CD4-positive, alpha-beta T cell treated with Interleukin-10 for 1 hour (primary cell): Measurements from ENCODE around the gene LMAN1.

ENCODE experiments used
- DNase-seq: peaks from one replicate; pipeline ENCODE4 v3.0.0-alpha.2; 2020

Gene LMAN1

DNA sequence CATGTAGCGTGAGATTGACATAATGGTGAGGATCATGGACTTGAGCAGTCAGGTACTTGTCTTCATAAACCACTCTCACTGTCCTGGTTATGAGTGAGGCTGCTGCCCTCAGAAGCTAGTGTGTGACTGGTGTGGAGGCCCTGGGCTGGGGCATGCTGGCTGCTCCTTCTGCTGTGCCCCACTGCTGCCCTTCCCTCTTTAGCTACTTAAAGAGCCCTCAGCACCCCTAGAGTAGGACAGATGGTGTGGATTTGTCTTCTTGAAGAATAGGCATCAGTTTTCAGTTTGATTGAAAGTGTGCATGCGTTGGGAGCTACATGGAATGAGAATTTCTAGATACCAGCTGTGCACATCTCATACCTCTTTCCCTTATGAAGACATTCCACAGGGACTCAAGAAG is 56.1 kb downstream of the LMAN1 start:
- no peak for DNase-seq

DNA sequence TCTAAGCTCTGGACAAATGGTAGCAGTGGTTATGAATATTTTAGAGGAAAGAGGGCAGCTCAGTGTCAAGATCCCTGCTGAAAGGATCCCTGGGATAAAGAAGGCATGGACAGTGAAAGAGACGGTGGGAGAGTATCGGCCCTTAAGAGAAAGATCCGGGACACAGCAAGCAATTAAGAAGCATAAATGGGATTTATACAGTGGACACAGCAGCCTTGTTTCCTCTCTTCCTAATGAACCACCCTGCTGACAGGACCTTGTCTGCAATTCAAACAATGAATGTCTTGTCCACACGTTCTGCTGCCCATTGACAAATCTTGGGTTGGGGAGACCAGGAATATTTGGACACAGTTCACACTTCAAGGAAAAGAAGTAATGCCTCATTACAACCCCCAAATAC is 57.1 kb downstream of the LMAN1 start:
- DNase-seq, result no peak

DNA sequence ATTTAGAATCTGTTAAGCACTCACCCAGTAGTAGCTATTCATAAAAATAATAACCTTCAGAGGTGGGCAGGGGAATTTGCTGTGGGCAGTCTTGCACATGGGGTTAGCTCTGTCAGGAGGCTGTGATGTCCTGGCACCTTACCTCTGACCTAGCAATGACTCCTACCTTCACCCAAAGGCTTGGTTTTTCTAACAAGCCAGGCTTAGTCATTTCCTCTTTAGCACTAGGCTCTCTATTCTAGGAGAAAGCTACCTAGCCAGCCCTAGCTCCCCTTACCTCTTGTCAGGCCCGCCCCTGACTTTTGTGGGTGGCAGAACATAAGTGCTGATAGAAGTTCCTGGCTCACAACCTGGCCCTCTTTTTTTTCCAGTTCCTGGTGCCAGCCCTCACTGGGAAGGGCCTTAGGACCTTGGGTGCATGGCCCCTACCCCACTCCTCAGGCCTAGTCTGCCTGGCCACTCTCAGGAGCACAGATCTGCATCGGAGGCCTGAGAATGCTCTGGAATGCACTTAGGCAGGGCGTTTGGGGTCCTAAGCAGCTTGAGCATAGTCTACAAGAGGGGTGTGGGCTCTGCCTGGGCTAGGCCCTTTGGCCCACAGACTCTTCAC is 58.3 kb downstream of the LMAN1 start:
- no peak for DNase-seq

DNA sequence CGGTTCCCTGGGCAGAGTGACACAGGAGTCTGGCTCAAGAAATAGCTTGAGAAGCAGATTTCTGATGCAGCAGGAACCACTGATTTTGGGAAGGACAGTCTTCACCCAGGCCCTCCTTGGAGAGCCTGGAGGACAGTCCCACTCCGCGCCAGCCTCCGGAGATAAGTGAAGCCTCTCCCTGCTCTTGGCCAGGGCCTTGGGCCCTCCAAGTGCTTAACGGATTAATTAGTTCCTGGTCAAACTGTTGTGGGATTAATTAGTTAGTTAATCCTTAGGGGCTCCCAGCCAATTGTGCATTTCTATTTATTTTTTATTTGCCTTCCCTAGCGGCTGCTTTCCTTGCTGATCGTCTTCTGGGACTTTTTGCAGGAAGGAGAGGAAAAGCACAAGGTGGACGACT is 60.2 kb downstream of the LMAN1 start:
- DNase-seq, result no peak

DNA sequence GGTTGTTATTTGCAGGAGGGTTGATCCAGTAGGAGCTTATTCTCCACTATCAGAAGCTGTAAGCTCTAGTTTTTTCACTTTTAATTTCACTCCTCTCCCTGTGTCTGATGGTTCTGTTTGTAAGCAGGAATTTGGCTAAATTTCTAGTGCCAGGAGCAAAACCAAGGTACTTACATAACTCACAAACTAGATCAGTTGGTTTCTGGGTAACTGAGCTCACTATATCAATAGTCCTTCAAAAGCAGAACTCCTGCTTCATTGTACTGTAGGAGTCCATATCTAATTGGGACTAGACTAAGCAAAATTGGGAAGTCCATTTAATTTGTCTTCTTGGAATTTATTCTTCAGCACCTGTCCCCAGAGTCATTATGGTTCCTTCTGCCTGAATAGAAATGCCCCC is 65.7 kb downstream of the LMAN1 start:
- no peak for DNase-seq

DNA sequence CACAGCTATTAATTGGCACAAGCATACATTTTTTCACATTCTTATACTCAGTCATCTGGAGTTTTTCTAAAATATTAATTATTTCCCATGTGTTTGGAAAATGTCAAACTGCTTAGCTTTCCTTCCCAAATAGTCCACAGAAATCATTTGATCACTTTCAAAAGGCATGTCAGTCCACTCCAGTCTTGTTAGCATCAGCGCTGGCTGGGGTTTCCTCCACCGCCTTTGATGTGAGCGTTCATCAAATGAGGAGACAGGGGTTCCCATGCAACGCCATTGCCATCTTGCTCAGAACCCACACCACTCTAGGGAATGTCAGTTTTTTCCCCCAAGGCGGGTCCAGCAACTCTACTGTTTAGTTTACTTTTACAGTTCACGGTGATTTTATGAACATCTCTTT is 72.7 kb downstream of the LMAN1 start:
- DNase-seq, result no peak

DNA sequence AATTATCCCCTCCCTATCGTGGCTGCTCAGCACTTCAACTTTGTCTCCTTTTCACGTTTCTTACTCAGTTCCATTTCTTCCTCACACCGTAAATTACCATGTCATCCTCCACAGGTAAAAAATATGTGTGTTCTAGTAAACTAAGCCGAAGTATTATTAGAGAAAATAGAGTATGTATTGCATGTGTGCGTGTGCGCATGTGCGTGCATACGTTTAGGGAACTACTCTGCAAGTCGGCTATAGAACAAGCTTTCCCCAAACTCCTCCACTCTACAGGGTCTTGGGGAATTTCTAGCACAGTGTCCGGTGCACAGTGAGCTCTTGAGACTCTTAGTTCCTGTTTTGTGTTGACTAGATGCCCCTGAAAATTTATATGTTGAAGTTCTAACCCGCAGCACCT is 76.7 kb downstream of the LMAN1 start:
- no peak for DNase-seq

DNA sequence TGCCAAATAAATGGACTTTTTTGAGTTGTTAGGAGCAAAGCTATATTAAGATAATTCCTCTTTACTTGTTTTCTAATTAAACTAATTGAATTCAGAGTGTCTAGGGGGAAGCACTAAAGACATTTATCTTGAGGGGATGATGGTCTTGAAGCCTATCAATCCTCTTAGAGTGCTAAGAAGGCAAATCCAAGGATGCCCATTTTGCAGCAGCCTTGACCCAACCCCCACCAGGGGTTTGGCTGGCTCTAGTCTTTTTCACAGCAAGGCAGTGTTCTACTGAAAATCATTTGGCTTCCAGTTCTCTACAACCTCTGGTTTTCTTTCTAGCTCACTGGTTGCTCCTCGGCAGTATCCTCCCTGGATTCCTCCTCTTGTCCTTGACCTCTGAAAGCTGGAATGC is 79.3 kb downstream of the LMAN1 start:
- no peak for DNase-seq

DNA sequence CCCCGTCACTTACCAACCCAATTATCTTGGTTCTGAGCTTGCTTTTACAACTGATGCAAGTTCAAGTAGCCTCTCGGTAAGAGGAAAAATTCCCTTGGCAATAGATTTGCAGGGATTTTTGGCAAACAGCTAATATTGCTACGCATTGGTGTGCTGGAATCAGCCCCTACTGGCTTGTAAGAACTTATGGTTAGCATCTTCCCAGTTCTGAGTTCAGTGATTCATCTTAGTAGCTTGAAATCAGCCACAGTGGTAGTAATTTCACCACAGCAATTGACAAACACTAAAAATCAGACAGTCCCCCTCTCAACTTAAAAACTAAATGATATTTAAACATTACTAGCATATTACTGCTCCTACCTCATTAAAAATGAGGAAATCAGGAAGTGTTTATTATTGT is 79.9 kb downstream of the LMAN1 start:
- DNase-seq, result no peak

DNA sequence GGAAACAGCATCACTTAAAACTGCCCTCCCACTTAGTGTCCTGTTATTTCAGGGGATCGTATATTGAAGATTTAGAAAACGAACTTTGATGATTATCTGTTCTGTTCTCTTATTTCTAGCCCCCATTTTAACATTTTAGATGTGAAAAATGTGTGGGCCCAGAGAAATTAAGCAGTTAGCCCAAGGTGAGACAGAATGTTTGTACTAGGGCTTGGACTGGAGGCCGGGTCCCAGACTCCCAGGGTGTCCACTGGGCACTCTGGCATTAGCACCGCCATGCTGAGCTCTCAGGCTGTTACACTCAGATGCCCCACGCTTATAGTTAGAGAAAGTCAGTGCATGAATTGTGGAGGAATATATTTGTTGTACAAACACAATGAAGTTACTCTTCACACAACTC is 80.3 kb downstream of the LMAN1 start:
- DNase-seq, result no peak
